ENCODE data around the gene MAN1C1.

- no peak for TF ChIP-seq OSR1 (CRISPR knock-in tag; IDR thresholded peaks at IDR 0.05)
- no peak for TF ChIP-seq PATZ1 (CRISPR knock-in tag; IDR thresholded peaks at IDR 0.05; ENCODE audit: borderline replicate concordance)
- no peak for TF ChIP-seq ISL1 (CRISPR knock-in tag; IDR thresholded peaks at IDR 0.05)
- TF ChIP-seq SNAI2 (CRISPR knock-in tag; IDR thresholded peaks at IDR 0.05), result no peak
- TF ChIP-seq ZC3H10 (CRISPR knock-in tag; IDR thresholded peaks at IDR 0.05), result no peak
- TF ChIP-seq ZFP30 (CRISPR knock-in tag; IDR thresholded peaks at IDR 0.05), result no peak
- no peak for TF ChIP-seq ZFP3 (CRISPR knock-in tag; IDR thresholded peaks at IDR 0.05)
Measured at GRCh38 chr1:25795211-25795610, 178.6 kb downstream of the MAN1C1 start.

Data from SK-N-SH treated with all-trans-retinoic acid at 6 μM for 48 hours (cell line).